ENCODE data around the gene MRGPRD. TPM values are rescaled to one million over a fixed set of nuclear protein-coding genes. Genes with fewer than 3 reads are reported as not detected.
"Not testable (repeated sequence)": the region's sequence is repeated elsewhere in the genome, so short reads cannot be mapped to it uniquely, and the experiment has no call there.

MRGPRD gene
- total RNA-seq, 1 donor from 2014 or later, result not detected

DNA sequence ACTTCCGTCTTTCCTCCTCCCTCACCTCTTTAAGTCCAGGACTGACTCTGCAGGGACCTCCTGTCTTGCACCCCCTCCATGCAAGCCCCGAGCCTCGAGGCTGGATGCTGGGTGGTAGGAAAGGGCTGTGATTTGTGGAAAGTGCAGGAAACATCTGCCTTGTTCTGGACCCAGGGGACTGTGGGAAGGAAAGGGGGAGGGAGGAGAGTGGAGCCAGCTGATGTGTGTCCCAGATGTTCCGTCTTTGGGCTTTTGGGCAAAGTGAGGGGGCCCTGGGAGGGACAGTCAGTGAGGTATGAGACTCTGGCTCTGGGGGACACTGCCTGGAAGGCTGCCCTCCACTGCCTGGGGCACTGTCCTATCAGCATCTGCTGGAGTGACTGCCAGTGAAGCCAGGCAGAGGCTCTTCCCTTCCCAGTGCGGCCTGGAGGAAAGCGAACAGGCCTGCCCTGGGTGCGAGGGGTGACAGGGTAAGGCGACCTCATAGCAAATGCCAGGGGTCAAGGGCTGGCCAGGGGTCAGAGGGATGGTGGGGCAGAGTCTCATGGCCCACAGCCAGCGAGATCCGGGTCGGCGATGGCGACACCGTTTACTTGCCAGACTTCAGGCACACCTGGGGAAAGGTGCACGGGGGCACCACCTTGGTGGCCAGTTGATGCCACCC, 1.7 kb downstream of the MRGPRD start:
- Mint-ChIP-seq H3K9me3 (peaks cover 4% of the 10 kb centered on the region), H3K27me3 (ENCODE audit: insufficient read depth) (peaks cover 2% of the 10 kb centered on the region), H3K4me3 (no peak overlapping the region), H3K4me1 (ENCODE audit: low read depth) (peaks cover 6% of the 10 kb centered on the region), H3K36me3 (ENCODE audit: low read depth) (no peaks in the 10 kb centered on the region), H3K27ac (no peak overlapping the region)
- intact Hi-C loops (cut with micrococcal nuclease), result no loop called here
- DNase-seq (ENCODE audit: low spot score), result no peak

DNA sequence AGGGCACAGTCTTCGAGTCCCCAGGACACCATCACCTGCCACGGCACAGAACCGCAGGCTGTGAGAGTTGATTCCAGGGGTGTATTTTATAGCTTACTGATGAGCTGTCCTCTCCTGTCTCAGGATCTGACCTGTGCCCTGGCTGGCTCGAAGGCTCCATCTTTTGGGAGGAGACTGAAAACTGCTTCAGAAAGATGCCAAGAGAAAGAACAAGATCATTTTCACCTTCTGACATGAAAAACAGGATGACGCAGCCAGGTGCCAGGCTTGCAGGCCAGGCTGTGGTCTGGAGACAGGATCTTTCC, 2.2 kb downstream of the MRGPRD start:
- peaks cover 4% of the 10 kb centered on the region for H3K9me3 Mint-ChIP-seq
- no peak for DNase-seq (ENCODE audit: low spot score)
- H3K36me3 Mint-ChIP-seq (ENCODE audit: low read depth), result no peaks in the 10 kb centered on the region

DNA sequence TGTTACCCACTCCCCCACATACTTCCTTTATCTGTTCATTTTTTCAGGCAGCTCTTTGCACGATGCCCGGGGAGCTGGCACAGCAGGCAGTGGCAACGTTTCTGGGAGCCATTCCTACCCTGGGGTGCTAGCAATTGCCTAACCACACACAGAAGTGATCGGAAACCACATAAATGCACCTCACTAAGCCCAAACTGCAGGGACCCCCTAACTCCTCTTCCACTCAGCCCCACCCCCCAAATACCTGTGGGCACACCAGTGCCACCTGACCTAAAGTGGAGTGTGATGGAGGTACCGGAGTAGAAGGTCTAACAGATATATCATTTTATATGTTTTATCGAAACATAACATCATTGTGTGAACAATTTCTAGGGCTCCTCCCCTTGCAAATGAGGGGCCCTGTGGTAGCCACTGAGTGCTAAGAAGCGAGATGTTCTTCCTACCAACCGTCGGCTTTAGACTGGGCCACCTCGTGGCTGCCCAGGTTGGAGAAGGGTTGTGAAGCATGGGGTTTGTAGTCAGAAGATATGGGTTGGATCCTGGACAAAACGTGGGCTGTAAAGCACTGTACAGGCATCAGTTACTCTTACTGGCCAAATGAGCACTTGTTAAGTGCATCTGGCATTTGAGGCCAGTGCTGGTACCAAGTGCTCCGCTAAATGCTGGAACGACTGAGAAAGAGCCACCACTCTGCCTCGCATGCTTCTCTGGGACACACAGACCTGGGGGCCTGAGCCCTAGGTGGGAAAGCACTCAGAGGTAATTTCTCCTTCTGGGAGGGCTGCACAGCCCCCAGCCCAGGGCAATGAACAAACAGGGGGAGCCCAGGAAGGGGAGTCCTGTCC, 2.8 kb downstream of the MRGPRD start:
- Mint-ChIP-seq H3K27ac (no peak overlapping the region), H3K9me3 (peaks cover 4% of the 10 kb centered on the region), H3K27me3 (ENCODE audit: insufficient read depth) (peaks cover 2% of the 10 kb centered on the region), H3K4me1 (ENCODE audit: low read depth) (peaks cover 6% of the 10 kb centered on the region), H3K4me3 (no peak overlapping the region), H3K36me3 (ENCODE audit: low read depth) (no peaks in the 10 kb centered on the region)
- no peak for DNase-seq (ENCODE audit: low spot score)
- intact Hi-C loops (cut with micrococcal nuclease), result no loop called here

More for the DNA sequence above, 2.2 kb downstream of the MRGPRD start:
- peaks cover 2% of the 10 kb centered on the region for H3K27me3 Mint-ChIP-seq (ENCODE audit: insufficient read depth)
- intact Hi-C loops (cut with micrococcal nuclease), result no loop called here
- no peak overlapping the region for H3K4me3 Mint-ChIP-seq
- H3K4me1 Mint-ChIP-seq (ENCODE audit: low read depth), result peaks cover 6% of the 10 kb centered on the region
- no peak overlapping the region for H3K27ac Mint-ChIP-seq

DNA sequence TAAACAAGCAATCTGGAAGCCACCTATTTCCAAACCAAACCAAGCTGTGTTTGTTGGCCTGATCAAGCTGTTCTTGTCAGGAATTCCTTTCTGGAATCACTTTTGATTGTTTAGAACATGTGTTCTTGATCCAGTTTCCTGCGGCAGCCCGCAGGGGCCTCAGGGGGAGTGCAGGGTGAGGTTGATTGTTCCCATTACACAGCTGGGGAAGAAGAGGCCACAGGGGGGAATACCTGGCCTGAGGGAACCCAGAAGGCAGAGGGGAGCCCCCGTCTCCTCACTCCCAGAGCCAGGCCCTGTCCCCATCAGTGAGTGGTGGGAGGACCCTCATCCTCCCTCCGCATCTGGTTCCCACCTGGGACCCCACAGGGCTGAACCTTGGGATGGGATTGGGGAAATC, 4.2 kb downstream of the MRGPRD start:
- Mint-ChIP-seq H3K9me3 (no peaks in the 10 kb centered on the region), H3K27ac (no peak overlapping the region), H3K4me3 (no peak overlapping the region), H3K36me3 (ENCODE audit: low read depth) (no peaks in the 10 kb centered on the region), H3K27me3 (ENCODE audit: insufficient read depth) (peaks cover 2% of the 10 kb centered on the region), H3K4me1 (ENCODE audit: low read depth) (peaks cover 6% of the 10 kb centered on the region)
- DNase-seq (ENCODE audit: low spot score), result no peak
- intact Hi-C loops (cut with micrococcal nuclease), result no loop called here

DNA sequence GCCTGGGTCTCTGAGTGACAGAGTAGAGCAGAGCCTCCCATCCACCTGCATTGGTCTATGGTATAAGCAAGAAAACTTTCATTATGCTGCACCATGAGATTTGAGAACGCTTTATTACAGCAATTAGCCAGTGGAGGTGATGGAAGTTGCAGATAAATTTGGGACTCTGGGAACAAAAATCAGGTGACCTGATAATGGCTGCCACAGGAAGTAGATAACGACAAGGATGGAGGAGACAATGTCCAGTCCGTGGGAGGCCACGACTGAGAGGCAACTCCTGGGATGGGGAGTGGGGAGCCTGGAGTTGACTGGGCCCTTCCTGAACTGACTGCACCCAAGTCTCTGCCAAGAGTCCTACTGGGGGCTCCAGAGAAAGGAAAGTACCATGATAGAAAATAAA, 4.7 kb downstream of the MRGPRD start:
- peaks cover 6% of the 10 kb centered on the region for H3K4me1 Mint-ChIP-seq (ENCODE audit: low read depth)
- intact Hi-C loops (cut with micrococcal nuclease), result no loop called here
- H3K27me3 Mint-ChIP-seq (ENCODE audit: insufficient read depth), result peaks cover 2% of the 10 kb centered on the region
- no peak overlapping the region for H3K27ac Mint-ChIP-seq
- no peak for DNase-seq (ENCODE audit: low spot score)
- no peak overlapping the region for H3K4me3 Mint-ChIP-seq
- H3K36me3 Mint-ChIP-seq (ENCODE audit: low read depth), result no peaks in the 10 kb centered on the region
- H3K9me3 Mint-ChIP-seq, result no peaks in the 10 kb centered on the region

DNA sequence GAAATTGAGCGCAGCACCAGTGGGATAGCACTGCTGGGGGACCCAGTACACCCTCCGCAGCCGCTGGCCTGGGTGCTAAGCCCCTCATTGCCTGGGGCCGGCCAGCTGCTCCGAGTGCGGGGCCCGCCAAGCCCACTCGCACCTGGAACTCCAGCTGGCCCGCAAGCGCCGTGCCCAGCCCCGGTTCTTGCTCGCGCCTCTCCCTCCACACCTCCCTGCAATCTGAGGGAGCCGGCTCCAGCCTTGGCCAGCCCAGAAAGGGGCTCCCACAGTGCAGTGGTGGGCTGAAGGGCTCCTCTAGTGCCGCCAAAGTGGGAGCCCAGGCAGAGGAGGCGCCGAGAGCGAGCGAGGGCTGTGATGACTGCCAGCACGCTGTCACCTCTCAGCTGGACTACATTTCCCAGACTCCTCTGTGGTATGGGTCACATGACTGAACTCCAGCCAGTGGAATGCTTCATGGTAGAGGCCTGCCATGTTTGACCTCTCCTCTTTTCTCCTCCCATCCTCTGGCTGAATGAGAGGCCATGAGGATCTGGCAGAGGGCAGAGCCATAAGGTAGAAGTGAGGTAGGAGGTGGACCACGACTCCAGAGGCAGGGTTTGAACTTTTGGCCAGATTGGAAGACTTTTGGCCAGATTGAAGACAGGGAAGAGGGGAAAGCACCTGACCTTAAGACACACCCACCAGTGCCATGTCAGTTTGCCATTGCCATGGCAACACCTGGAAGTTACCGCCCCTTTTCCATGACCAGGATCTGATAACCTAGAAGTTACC, 6.2 kb downstream of the MRGPRD start:
- no peak for DNase-seq (ENCODE audit: low spot score)
- intact Hi-C loops (cut with micrococcal nuclease), result no loop called here
- peak overlapping the region; percentile 58 for H3K27ac Mint-ChIP-seq

DNA sequence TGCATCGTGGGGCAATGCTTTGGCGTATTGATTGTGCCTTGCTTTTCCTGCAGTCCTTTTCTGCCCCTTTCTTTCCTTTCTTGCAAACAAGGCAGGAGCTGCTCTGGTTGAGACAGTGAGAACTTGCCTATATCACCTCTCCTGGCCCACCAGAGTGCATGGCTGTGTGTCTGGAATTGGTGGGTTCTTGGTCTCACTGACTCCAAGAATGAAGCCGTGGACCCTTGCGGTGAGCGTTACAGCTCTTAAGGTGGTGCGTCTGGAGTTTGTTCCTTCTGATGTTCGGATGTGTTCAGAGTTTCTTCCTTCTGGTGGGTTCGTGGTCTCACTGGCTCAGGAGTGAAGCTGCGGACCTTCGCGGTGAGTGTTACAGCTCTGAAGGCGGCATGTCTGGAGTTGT, 7.1 kb downstream of the MRGPRD start:
- H3K36me3 Mint-ChIP-seq (ENCODE audit: low read depth); H3K4me1 Mint-ChIP-seq (ENCODE audit: low read depth); H3K27me3 Mint-ChIP-seq (ENCODE audit: insufficient read depth); H3K27ac Mint-ChIP-seq; DNase-seq (ENCODE audit: low spot score); H3K4me3 Mint-ChIP-seq; intact Hi-C loops (cut with micrococcal nuclease); H3K9me3 Mint-ChIP-seq: not testable (repeated sequence)

More for the DNA sequence above, 6.2 kb downstream of the MRGPRD start:
- H3K27me3 Mint-ChIP-seq (ENCODE audit: insufficient read depth), result no peaks in the 10 kb centered on the region
- H3K9me3 Mint-ChIP-seq, result no peaks in the 10 kb centered on the region
- H3K4me1 Mint-ChIP-seq (ENCODE audit: low read depth), result peaks cover 6% of the 10 kb centered on the region
- H3K4me3 Mint-ChIP-seq, result no peak overlapping the region
- no peaks in the 10 kb centered on the region for H3K36me3 Mint-ChIP-seq (ENCODE audit: low read depth)

DNA sequence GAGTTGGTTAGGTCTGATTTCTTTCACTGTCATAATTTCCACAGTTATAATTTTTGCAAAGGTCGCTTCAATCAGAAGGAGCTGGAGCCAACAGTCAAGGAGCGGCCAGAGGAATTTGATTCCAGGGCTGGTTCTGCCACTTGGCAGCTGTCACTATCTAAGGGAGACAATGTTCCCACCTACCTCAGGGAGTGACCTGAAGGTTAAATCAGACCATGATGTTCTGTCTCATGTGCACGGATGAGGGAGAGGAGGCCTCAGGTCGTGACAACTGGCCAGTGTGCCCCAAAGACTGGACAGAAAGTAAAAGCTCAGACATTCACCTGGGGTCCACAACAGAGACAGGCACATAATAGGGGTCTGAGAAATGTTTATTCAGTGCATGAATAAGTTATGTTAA, 7.6 kb downstream of the MRGPRD start:
- Mint-ChIP-seq H3K9me3 (no peaks in the 10 kb centered on the region), H3K4me1 (ENCODE audit: low read depth) (peaks cover 6% of the 10 kb centered on the region), H3K4me3 (no peak overlapping the region), H3K27ac (no peak overlapping the region), H3K36me3 (ENCODE audit: low read depth) (no peaks in the 10 kb centered on the region), H3K27me3 (ENCODE audit: insufficient read depth) (no peaks in the 10 kb centered on the region)
- no peak for DNase-seq (ENCODE audit: low spot score)
- intact Hi-C loops (cut with micrococcal nuclease), result no loop called here

DNA sequence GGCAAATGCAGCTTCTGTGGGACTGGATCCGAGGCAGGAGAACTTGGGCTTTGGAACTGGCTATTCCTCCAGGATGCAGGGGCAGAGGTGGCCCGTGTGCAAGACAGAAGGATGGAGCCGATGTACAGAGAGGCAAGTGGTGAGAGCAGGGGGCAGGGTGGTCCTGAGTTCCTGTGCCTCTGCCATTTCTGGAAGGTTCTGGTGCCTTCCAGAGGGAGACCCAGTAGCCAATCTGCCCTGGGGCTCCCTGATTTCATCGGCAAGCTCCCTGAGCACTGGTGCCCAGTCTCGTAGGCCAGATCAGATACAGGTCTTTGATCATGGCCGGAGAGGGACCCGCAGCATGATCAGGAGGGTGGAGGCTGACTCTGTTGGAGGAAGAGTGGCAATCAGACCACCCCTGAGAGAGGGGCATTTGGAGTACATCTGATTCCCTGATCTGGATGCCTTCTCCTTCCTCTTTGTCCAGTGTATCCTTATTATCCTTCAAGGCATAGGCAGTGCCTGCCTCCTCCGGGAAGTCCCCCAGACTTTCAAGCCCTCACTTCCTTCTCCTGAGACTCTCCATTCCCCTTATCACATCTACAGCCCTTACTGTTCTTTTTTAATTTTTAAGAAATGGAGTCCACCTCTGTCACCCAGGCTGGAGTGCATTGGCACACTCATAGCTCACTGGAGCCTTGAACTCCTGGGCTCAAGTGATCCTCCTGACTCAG, 9.7 kb downstream of the MRGPRD start:
- H3K4me3 Mint-ChIP-seq, result no peak overlapping the region
- intact Hi-C loops (cut with micrococcal nuclease), result no loop called here
- H3K9me3 Mint-ChIP-seq, result no peaks in the 10 kb centered on the region
- H3K27ac Mint-ChIP-seq, result no peak overlapping the region
- peaks cover 3% of the 10 kb centered on the region for H3K27me3 Mint-ChIP-seq (ENCODE audit: insufficient read depth)
- H3K4me1 Mint-ChIP-seq (ENCODE audit: low read depth), result peaks cover 9% of the 10 kb centered on the region
- no peaks in the 10 kb centered on the region for H3K36me3 Mint-ChIP-seq (ENCODE audit: low read depth)
- DNase-seq (ENCODE audit: low spot score), result no peak

DNA sequence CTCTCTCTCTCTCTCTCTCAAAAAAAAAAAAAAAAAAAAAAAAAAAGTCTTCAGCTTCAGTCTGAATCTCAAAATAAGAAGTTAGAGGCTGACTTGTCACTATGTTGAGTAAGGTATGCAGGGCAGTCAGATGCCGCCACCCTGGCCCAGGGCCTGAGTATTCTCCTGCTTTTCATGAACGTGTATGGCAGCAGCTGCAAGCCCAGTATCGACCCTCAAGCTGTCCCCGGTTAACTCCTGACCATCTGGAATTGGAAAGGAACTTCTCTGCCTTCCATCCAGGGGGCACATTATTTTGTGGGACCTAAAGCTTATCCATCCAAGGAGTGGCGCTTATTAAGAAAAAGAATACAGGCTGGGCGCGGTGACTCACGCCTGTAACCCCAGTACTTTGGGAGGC, 11.4 kb downstream of the MRGPRD start:
- Mint-ChIP-seq H3K4me3 (no peak overlapping the region), H3K27me3 (ENCODE audit: insufficient read depth) (peaks cover 3% of the 10 kb centered on the region), H3K4me1 (ENCODE audit: low read depth) (peaks cover 9% of the 10 kb centered on the region), H3K27ac (no peak overlapping the region), H3K36me3 (ENCODE audit: low read depth) (no peaks in the 10 kb centered on the region), H3K9me3 (no peaks in the 10 kb centered on the region)
- intact Hi-C loops (cut with micrococcal nuclease), result no loop called here
- DNase-seq (ENCODE audit: low spot score), result no peak

DNA sequence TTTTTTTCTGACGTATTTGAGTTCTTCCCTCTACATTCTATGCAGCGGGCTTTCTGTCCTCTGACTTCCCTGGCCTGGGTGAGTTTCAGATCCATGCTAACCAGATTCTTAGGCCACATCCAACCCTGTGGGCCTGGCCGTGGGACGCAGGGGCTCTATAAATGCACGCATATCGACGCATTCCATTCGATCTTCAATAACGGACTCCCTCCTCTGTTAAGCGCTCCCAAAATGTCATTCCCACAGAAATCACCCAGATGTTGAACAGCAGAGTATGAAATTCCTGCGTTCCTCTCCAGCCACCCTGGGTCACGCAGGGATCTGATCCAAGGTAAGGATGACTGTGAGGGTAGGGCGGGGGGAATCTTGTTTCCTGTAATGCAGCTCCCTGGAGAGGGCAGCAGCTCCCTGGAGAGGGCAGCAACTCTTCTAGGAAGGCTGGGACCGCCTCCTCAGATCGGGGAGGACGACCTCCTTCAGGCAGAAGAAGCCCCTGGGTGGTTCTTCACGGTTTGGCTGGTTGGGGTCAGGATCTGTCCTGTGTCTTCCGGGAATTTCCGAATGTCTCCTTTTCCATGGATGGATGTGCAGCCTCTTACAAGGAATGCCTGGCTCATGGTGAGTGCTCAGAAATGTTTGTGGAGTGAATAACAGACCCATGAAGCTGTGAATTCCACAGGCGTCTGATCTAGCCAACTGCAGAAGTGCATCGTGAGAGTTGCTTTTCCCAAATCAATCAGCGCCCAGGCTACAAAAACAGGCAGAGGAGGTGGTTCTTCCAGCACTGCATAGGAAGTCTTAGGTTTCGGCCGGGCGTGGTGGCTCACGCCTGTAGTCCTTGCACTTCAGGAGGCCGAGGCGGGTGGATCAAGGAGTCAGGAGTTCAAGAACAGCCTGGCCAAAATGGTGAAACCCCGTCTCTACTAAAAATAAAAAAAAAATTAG, 12.2 kb downstream of the MRGPRD start:
- no peak overlapping the region for H3K4me3 Mint-ChIP-seq
- peaks cover 3% of the 10 kb centered on the region for H3K27me3 Mint-ChIP-seq (ENCODE audit: insufficient read depth)
- H3K36me3 Mint-ChIP-seq (ENCODE audit: low read depth), result no peaks in the 10 kb centered on the region
- H3K9me3 Mint-ChIP-seq, result no peaks in the 10 kb centered on the region
- H3K4me1 Mint-ChIP-seq (ENCODE audit: low read depth), result peaks cover 9% of the 10 kb centered on the region
- intact Hi-C loops (cut with micrococcal nuclease), result no loop called here
- no peak for DNase-seq (ENCODE audit: low spot score)
- no peak overlapping the region for H3K27ac Mint-ChIP-seq
